ENCODE measurements around the gene INPP4A.

INPP4A gene

DNA sequence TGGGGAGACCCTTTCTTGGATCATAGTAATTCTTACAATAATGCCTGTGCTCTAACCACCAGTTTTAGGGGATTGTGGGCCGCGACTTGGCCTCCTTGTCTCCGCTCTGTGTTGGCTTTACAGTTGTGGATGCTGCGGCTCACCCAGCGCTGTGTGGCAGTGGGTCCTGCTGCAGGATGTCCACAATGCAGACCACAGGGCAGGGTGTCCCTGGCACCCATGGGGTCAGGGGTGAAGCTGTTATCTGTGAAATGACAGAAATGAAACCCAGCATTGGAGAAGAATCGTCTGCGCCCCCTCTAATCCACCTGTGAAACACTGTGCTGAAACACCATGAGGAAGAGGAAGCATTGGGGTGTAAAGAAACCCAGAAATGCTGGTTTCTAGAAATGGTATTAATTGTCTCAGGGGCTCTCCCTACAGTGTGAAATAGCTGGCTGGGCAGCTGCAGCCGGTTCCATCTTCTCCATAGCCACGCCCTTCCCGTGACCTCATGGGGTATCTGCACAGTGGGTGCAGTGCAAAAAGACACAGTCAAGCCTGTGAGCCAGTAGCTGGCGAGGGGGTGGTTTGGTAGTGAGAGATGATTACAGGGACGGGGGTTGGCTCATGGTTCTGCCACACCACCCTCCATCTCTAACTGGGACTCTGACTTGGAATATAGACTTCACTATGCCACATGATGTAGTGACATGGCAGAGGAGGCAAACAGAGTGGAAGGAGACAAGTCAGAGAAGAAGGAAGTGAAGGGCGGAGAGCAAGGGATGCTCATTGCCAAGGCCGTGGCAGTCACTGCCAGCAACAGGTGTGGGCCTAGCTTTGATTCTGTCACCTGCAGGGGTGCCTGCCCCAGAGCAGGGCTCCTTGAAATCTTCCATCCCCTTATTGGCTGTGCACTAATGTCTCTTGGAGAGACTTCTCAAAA lies 16.2 kb downstream of the INPP4A start:
- DNase-seq: no peak

DNA sequence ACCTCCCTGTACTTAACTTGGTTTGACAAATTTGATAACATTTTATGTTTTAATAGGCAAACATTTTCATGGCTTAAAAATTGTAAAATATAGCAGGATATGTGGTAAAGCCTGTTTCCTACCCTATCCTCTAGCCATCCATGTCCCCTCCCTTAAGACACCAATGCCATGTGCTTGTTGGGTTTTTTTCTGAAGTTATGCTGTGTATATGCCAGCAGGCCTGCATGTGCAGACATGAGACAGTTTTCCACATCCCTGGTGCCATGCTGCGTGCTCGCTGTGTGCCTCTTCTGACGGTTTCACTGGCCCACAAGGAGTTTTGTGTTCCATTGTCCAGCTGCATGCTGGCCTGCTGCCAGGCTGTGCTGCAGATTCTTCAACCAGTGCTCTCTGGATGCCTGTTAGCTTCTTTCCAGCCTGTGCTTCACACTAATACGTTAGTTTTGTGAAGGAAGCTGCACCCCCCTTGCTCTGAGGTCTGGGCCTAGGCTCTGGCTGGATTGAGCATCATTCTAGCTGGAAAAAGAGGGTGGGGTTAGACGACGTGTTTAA lies 16.9 kb downstream of the INPP4A start:
- no peak for DNase-seq

DNA sequence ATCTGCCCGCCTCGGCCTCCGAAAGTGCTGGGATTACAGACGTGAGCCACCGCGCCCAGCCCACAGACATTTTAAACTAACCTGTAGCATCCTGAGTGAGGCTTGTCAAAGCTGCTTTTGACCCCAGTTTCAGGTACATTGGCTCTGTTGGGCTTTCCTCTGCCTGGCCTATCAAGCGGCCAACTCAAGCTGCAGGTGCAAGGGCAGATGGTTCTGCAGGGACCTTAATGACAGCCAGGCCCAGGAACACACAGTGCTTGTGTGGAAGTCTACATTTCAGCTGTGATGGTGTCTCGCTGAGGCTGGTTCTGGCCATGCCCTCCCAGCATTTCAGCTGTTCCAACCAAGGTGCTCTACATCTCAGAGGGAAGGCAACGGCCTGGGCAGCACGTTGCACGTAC lies 18.4 kb downstream of the INPP4A start:
- DNase-seq: peak in 1 of 2 experiments; percentile 30

DNA sequence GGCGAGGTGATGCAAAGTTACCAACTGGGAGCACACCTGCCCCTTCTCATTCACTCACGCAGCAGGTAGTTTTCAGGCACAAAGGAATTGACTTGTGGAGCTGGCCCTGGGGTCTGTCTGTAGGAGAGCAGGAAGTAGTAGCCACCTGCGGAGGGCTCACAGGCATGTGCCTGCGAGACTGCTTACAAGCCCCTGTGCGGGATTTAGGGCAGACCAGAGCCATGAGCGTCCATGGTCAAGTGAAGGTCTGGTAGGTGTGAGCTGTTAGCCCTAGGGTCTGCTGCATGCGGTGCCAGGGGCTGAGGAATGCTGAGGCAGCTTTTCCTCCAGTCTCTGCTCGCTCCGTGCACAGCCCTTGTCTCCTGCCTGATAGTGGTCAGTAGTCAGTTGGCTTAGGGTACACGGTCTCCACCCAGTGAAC lies 18.9 kb downstream of the INPP4A start:
- no peak for DNase-seq

DNA sequence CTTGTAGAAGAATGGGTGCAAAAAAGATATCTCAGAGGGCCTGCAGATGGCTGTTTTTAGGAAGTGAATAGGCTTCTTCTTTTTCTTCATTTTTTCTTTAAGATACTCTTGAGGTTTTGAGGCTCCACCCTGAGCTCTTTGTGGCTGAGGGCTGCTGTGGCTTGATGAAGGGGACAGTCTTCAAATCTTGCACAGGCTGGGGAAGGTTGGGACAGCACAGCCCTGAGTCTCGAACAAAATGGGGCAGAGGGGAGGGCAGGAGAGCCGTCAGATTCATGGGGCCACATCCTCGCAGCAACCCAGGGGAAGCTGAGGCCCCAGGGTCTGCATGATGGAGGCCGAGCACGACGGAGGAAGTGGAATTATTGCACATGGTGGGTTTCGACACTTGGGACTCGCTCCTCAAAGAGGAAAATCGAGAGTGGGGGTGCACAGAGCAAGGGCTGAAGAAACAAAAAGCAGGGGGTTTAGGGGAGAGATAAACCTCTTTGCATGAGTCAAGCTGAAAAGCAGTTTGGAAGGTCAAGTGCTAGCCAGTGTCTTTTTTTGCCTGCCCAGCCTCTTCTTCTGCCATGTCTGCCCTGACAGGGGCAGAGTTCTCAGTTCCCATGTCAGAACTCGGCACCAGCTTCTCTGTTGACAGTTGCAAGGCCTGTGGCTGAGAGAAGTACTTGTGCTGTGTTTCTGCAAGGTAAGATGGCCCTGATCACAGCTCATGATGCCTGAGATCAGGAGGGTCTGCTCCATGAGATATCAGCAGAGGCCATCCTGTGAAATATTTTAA lies 19.5 kb downstream of the INPP4A start:
- DNase-seq: no peak

DNA sequence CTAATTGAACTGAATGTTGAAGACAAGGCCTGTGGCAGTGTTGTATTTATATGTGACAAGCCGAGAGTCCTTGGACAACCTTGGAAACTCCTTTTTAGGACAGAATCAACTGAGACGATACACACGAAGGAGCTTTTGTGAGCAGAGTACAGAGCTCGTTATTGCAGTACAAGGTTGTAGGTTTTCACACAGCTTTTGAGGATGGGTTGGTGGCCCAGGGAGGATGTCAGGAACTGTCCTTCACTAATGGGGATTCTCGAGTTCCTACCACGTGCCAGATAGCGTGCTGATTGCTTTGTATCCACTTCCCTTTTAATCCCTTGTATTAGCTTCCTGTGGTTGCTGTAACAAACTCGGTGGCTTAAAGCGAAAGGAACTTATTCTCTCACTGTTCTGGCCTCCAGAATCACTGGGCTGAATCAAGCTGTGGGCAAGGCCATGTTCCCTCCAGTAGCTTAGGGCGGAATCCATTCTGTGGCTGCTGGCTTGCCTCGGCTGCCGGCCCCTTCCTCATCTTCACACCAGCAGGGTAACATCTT lies 20.2 kb downstream of the INPP4A start:
- DNase-seq: no peak

DNA sequence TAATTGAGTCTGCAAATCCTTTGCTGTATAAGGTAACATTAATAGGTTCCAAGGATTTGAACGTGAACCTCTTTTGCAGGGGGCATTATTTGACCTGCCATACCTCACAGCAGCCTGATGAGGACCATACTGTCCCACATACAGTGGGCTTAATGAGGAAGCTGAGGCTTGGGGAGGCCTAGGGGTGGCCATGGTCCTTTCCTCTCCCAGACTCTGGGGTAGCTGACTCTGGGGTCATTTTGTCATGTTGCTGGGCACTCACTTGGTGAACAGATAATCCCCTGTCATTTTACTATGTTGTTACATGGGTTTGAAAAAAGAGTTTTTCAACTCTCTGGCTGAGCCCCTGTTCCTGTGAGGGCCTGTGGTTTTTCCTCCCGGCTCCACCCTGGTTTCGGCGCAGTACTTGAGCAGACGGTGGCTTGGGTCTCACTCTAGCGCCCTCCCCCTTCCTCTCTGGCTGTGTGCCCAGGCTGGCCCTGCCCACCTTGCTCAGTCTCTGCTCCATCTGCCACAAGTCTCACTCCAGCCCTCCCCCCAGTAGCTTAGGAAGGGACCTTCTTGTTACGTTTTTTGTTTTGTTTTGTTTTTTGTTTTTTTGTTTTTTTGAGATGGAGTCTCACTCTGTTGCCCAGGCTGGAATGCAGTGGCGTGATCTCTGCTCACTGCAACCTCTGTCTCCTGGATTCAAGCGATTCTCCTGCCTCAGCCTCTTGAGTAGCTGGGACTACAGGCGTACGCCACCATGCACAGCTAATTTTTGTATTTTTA lies 21.0 kb downstream of the INPP4A start:
- peak in 1 of 2 experiments; percentile 55 for DNase-seq

DNA sequence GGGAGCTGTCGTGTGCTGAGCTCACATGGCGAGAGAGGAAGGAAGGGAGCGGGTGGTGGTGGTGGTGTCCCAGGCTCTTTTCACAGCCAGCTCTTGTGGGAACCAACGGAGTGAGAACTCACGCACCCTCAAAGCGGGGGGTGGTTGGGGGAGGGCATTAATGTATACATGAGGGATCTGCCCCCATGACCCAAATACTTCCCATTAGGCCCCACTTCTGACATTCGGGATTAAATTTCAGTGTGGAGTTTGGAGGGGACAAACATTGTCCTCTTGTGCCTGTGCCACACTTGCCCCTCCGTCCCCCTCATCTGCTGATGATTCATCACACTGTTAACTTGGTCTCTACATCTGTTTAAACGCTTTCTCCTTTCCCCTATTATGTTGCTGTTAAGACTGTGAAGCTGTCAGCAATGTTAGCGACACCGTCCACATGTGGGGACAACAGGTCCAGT lies 22.5 kb downstream of the INPP4A start:
- no peak for DNase-seq

DNA sequence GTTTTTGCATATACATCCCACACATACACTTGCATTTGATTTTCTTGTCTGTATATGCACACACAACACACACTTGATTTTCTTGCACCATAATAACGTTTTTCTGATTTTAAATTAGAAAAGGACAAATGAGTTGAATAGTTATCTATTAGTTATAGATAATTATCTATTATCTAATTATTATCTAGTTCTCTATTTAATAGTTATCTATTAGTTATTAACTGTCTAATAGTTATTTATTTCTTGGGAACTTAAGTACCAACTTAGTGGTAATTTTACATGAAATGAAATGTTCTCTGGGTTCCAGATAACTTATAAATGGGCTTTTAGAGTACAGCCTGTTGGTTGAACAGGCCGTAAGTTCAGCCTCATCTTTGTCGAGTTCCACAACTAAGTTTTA lies 23.0 kb downstream of the INPP4A start:
- DNase-seq: no peak

DNA sequence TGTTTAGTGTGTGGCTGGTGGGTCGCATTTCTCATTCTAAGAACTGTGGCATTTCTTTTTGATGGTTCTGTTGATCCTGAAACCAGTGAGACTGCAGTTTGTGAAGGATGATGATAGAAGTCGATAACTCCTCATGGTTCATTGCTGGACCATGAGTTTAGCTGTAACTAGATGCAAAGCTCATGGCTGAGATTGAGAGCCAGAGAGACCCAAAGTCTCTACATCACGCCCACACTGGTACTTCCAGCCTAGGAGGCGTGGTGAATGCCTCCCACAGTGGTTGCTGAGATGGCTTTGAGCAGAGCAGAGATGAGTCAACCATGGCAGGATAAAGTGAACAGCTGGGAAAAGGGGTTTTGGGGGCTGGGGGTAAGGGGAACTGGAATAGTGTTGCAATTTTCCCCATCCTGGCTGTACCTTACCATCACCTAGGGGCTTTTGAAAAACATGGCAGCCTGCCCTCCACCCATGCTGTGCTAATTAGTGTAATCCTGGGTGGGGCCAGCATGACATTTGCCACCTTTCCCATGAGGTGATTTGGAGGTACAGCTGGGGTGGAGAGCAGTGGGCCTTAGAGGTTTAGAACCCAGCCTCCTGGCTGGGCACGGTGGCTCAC lies 24.1 kb downstream of the INPP4A start:
- no peak for DNase-seq

DNA sequence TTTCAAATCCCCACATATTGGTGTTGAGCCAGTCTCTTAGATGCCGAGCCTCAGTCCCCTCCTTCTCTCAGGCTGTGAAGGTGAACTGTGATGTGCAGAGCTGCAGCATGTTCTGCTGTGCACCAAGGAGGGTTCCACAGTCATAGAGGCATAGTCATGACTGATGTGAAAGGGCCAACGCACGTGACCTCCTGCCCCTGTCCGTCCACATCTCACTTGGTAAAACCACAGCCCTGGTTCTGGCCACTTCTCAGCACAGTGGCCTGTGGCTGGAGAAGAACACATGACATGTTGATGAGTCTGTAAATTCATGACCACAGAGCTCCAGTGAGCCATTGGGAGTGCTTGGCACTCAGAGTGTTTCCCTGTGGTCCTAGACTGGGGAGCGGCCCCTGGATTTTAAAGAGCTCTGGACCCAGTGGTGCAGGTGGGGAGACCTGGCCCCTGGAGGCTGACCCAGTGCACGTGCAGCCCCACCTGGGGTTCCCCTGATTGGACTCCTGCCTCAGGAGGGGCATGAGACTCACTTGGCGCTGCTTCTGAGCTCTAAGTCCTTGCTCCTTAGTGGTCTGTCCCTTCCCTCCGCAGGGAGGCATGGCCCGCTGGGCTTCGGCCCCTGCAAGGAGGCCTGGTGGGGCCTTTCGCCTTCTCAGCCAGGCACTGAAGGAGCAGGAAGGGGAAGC lies 25.3 kb downstream of the INPP4A start:
- no peak for DNase-seq

DNA sequence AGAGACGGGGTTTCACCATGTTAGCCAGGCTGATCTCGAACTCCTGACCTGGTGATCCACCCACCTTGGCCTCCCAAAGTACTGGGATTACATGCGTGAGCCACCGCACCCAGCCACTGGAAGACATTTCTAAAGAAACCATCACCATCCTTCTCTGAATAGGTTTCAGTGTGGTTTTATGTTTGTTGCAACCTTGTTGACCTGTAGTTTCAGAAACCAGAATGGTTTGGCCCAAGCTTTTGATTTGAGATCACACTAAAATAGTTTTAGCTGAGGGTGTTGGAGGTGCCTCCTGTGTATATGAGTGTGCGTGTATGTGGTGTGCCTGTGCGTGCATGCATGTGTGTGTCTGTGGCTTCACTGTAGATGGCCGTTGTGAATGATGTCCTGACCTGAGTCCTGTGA lies 26.2 kb downstream of the INPP4A start:
- DNase-seq: no peak

DNA sequence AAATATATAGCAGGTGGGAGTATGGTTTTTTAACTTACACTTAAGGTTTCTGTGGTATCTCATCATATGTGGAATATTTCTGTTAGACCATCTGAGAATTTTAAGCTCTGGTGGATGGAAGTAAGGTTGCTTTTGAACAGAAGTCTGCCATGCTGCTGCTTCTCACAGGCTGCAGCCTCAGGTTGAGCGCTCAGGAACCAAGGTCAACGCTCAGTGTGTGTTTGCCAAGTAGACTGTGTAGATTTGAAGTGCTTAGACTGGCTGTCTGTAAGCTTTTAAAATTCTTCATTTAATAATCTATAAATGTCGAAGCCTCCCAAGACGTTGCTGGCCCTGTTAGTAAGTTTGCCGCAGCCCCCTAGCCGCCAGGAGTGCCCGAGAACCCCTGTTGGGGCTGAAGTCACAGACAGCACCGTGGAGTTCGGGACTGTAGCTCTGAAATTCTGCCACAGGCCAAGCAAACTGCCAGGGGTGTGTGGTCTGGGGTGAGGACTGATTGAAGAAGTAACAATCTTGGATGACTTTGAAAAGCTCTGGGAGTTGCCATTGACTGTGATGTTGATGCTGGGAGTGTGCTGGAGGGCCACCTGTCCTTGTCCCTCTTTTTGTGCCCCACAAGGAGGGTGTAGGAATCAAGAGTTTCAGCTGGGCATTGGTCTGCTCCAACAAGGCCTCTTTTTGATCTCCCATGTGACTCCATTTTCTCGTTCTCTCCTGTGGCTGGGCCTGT lies 26.9 kb downstream of the INPP4A start:
- no peak for DNase-seq

DNA sequence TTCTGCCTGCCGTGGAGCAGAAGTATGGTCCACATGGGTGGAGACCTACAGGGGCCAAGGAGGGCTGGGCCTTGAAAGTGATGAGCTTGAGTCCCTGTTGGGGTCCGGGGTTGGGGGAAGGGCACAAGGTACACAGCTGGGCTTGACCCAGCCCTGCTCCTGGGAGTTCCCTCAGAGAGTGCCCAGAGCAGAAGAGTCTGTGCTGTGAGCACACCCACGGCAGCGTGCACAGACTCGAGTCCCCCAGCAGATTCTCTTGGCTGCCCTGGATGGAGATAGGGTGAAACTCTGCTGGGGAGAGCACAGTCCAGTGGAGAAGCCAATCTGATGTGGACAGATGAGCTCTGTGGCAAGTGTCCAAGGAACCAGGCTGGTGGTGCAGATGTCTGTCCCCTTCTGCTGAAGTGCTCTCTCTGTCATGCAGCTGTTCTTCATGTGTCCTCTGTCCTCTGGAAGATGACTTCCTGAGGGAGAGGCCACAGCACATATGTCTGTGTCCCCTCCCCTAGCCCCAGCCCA lies 27.5 kb downstream of the INPP4A start:
- no peak for DNase-seq

DNA sequence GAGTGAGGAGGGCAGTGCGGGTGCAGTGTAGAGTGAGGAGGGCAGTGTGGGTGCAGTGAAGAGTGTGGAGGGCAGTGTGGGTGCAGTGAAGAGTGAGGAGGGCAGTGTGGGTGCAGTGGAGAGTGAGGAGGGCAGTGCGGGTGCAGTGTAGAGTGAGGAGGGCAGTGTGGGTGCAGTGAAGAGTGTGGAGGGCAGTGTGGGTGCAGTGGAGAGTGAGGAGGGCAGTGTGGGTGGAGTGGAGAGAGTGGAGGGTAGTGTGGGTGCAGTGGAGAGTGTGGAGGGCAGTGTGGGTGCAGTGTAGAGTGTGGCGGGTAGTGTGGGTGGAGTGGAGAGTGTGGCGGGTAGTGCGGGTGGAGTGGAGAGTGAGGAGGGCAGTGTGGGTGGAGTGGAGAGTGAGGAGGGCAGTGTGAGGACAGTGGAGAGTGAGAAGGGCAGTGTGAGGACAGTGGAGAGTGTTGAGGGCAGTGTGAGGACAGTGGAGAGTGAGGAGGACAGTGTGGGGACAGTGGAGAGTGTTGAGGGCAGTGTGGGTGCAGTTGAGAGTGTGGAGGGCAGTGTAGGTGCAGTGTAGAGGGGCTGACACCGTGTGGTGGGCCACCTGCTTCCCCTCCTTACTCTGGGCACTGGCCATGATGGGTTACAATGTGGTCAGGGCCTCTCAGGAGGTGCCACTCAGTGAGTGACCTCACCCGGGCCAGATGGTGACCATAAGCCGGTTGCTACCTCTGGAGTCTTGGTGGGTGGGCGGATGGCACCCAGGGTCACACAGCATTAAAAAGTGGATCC lies 28.5 kb downstream of the INPP4A start:
- DNase-seq: no peak

DNA sequence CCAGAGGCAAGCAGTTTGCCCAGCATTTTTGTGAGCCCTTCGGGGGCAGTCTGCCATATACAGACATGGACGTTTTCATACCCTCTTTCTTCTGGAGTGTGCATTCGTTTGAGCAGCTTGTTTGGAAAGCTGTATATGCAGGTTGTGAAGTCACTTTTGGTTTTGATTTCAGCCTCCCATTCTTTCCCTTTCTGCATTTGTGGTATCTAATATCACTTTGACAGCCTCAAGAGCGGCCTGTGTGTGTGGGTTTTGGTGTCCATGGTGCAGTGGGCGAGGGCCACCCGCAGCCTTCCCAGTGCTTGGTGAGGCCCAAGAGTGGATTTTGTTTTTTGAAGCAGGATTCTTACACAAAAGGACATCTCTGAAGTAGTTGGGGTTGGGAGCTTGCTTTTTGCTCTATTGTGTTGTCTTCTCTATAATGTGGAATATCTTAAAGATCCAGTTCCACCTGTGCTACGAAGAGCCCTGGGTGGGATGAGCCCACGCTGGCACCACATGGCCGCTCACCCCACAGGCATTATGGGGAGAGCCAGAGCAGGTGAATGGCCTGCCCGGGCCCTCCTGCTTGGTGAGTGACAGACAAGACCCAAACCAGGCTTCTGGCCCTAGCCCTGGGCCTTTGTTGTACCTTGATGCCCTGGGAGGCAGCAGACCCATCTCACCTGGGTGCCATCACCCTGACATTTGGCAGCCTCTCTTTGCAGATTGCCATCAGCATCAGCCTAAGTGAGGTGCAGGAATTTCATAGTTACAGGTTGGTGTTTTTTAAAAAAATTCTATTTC lies 29.5 kb downstream of the INPP4A start:
- no peak for DNase-seq

DNA sequence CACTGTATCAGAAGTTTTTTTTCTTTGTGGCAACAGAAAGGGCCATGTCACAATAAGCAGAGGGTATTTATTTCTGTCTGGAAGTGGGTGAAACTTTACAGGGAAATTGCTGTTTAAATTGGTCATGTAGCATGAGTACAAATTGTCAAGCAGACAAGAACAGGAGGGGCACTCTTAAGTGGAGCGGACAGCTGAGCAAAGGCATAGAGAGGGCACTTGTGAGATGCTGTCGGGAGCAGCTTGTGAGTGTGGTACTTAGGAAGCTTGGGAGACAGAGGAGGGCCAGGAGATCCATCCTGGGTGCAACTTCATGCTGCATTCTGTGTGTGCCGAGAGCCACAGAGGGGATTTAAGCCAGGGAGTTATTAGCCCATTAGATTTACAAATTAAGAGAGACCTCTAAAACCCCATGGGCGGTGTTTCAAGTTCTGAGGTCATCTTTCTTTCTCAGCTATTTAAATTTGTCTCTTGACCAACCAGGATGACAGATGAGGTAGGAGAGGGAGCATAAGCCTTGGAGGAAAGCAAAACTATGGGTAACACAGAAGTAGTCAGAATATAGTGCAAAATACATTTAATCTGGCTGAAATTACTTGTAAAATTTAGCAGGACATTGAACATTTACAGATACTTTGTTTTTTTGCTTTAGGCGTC lies 30.4 kb downstream of the INPP4A start:
- DNase-seq: no peak

DNA sequence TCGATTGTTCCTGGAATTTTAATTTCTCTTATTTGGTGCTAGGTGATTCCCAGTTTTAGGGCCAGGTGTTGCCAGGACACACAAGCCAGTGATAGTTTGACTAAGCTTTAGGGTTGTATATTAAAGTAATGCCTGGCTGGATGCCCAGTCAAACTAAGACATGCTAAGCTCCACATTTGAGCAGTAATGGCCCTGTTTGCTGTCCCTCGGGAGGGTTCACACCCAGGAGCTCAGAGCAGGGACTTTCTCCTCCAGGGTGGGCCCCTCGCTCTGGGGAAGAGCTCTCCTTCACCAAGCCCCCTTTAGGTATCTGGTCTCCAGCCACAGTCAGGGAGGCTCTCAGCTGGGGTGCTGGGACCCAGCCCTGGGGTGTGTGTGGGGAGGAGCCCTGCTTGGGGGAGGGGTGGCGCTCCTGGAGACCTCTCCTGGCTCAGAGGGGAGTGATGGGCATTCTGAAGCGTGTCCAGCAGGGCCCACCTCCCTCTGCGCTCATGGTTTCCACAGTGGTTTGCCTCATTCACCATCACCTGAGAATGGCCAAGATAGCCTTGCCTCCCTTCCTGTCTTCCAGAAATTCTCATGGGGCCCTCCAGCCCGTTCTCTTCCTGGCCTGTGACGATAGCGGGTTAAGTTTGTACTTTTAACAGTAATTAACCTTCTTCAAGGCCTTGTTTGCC lies 31.7 kb downstream of the INPP4A start:
- no peak for DNase-seq
